ENCODE data around the gene LIM2.

DNA sequence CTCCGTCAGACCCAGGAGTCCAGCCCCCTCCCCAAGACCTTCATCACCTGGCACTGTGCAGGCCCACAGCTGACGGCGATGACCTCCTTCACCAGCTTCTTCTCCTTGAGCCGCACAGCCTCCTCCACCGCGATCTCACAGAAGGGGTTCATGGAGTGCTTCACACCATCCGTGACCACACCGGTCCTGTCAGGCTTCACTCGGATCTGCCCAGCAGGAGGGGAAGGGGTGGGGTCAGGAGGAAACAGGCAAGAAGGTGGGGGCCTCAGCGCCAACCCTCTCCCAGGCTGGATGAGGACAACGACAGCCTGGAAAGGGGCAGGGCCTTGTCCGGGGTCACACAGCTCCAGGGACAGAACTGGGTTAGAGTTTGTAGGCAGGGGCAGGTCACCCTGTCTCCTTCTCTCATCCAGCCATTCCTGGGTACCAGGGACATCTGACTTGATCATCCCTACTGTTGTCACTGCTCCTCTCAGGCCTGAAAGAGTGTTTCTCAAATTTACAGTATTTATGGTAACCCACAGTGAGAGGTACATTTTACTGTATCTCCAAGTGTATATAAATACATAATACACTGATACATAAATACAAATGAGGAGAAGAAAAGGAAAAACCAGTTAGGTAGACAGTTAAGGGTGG is 33.6 kb downstream of the LIM2 start:
- TF ChIP-seq, protein P1, sequence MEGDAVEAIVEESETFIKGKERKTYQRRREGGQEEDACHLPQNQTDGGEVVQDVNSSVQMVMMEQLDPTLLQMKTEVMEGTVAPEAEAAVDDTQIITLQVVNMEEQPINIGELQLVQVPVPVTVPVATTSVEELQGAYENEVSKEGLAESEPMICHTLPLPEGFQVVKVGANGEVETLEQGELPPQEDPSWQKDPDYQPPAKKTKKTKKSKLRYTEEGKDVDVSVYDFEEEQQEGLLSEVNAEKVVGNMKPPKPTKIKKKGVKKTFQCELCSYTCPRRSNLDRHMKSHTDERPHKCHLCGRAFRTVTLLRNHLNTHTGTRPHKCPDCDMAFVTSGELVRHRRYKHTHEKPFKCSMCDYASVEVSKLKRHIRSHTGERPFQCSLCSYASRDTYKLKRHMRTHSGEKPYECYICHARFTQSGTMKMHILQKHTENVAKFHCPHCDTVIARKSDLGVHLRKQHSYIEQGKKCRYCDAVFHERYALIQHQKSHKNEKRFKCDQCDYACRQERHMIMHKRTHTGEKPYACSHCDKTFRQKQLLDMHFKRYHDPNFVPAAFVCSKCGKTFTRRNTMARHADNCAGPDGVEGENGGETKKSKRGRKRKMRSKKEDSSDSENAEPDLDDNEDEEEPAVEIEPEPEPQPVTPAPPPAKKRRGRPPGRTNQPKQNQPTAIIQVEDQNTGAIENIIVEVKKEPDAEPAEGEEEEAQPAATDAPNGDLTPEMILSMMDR (IDR thresholded peaks at IDR 0.05; ENCODE audit: poor library complexity) = no peak
- TF ChIP-seq EZH2 (IDR thresholded peaks at IDR 0.05; ENCODE audit: borderline replicate concordance) = no peak
